DND-41 (cell line): ENCODE results near the gene RND1.

Experiments used
- CTCF ChIP-seq: IDR thresholded peaks from 2 replicates; pipeline ENCODE4 v1.5.1; 2012; ENCODE audit warnings: borderline replicate concordance, low read length, moderate library complexity, mild to moderate bottlenecking; ENCODE audit not compliant: poor library complexity, severe bottlenecking; ENCODE audit errors: extremely low read depth
- EZH2 ChIP-seq: IDR thresholded peaks from 3 replicates; pipeline ENCODE4 v1.6.1; 2012; ENCODE audit warnings: borderline replicate concordance, low read depth, mild to moderate bottlenecking, moderate library complexity, low read length, inconsistent platforms; ENCODE audit not compliant: severe bottlenecking

- TF ChIP-seq CTCF: no peak
- TF ChIP-seq EZH2: no peak
Measured at GRCh38 chr12:48819986-48820725, 45.5 kb downstream of the RND1 start.
